NCI-H2081 (cell line): ENCODE data around the gene VPS8.
A peak's percentile ranks its signal among the peaks of the same experiment; 100 is the strongest.

ENCODE experiments used
- DNase-seq, 2 experiments: peaks; one replicate each; lab custom pipeline; 2025; lab: John Stamatoyannopoulos, UW

Gene VPS8, protein sequence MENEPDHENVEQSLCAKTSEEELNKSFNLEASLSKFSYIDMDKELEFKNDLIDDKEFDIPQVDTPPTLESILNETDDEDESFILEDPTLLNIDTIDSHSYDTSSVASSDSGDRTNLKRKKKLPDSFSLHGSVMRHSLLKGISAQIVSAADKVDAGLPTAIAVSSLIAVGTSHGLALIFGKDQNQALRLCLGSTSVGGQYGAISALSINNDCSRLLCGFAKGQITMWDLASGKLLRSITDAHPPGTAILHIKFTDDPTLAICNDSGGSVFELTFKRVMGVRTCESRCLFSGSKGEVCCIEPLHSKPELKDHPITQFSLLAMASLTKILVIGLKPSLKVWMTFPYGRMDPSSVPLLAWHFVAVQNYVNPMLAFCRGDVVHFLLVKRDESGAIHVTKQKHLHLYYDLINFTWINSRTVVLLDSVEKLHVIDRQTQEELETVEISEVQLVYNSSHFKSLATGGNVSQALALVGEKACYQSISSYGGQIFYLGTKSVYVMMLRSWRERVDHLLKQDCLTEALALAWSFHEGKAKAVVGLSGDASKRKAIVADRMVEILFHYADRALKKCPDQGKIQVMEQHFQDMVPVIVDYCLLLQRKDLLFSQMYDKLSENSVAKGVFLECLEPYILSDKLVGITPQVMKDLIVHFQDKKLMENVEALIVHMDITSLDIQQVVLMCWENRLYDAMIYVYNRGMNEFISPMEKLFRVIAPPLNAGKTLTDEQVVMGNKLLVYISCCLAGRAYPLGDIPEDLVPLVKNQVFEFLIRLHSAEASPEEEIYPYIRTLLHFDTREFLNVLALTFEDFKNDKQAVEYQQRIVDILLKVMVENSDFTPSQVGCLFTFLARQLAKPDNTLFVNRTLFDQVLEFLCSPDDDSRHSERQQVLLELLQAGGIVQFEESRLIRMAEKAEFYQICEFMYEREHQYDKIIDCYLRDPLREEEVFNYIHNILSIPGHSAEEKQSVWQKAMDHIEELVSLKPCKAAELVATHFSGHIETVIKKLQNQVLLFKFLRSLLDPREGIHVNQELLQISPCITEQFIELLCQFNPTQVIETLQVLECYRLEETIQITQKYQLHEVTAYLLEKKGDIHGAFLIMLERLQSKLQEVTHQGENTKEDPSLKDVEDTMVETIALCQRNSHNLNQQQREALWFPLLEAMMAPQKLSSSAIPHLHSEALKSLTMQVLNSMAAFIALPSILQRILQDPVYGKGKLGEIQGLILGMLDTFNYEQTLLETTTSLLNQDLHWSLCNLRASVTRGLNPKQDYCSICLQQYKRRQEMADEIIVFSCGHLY (N-terminal part only)

DNA sequence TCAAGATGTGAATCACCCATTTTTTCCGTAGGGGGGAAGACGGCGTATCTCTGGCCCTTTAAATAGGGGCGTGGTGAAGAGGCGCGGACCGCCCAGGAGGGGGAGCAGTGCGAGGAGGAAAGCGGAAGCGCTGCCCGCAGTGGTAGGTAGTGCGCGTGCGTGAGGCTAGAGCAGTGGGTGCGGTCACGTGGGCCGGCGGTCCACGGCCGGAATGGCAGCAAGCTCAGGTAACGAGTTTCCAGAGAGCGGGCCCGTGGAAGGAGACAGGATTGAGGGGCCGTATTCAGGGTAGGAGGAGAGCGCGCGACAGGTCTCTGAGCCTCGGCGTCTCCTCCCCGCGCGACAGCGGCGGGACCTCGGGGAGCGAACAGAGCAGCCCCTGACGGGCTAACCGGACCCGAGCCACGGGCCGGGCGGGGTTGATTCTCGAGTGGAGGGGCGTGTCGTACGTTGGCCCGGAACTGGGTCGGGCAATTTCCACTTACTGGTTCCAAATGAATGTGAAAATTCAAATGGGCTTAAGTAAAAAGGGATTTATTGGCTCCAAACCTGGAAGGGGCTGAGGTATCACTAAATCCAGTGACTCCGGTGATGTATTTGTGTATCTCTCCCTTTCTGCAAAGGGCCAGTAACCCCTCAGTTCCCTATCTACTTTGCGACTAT, at the start of gene VPS8:
VPS8 (plus strand) TSS at position 168 of the 663 bp plus-strand sequence. CDS start 12,467 bp downstream, outside the sequence.
- DNase-seq, result peak; percentile 98

DNA sequence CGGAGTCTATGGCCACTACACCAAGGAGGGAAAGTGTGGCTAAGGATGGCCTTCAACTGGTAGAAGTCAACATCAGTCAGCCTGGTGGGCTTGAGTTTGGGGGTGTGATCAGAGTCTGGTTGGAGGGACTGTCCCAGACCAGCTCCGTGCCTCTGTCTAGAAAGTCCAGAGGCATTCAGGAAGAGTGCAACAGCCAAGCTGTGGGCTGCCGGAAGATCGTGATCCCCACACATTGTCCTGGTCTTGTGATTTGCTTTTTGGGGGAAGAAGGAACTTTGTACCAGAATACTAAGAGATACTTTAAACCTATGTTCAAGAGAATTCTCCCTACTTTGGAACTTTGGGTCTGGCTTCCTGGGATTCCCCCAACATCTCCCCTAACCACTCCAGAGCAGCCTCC, 47.8 kb upstream of the VPS8 start:
- no peak for DNase-seq

DNA sequence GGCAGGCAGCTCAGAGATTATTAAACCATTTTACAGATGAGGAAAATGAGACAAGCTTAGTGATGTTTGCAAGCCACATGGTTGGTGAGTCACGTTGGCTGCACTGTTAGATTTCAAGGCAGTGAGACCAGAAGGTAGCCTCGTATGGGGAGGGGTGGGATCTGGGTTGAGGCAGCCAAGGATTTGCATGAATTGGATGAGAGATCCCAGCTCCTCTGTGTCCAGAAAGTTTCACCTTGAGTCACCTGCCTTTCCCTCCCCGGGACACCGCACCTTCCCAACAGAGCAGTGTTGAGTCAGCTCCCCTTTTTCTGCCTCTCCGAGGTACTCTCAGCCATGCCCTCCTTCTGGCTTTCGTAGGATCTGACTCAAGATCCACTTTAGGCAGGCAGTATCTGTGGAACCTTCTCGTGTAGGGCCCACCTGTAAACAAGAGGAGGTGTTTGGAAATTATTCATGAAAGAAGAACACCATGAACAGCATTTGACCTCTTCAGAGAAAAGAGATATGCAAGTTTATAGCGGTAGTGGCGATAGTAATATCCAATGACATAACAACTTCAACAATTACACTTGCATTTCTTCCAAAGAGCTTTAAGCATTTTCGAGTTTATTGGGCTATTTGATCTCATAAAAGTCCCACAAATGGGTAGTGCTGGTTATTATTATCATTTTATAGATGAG, 46.8 kb upstream of the VPS8 start:
- DNase-seq, result no peak

DNA sequence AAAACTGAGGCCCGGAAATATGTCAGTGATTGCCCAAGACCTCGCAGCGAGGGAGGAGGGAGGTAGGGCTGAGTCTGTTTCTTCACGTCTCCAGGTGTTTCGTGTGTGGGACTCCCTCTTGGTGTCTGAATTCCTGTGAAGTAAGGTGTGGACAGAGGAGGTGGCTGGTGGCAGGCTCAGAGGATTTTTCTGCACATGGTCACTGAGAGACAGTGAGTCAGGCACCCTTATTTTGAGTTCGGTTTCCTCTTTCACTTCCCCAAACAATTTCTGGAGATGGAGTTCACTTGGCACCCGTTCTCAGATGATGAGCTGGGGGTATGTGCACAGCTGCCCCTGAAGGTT, 46.3 kb upstream of the VPS8 start:
- DNase-seq, result no peak

DNA sequence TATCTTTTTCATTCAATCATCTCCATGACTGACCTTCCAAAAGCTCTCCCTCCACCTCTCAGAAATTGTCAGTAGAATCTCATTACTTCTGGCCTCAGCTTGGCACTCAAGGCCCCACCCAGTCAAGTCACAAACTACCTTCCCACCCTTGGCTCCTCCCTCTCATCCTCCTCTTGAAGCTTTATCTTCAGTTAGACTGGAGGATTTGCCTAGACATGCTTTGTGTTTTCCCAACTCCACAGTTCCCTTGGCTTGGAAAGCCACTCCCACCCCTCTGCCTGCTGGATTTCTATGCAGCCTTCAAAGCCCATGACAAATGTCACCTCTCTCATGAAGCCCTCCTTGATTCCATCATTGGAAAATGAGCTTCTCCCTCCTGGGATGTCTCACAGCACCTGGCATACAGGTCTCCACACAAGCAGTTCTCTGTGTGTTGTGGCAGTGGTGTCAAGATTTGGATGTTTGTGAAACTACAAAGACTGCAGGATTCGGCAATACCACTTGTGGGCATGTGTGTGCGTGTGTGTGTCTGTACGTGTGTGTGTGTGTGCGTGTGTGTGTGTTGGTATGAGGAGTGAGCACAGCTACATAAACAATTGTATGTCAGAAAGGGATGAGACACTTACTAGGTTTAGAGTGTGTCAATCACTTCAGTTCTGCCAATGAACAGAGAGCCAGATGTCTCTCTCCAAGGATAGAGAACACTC, 45.3 kb upstream of the VPS8 start:
- no peak for DNase-seq

DNA sequence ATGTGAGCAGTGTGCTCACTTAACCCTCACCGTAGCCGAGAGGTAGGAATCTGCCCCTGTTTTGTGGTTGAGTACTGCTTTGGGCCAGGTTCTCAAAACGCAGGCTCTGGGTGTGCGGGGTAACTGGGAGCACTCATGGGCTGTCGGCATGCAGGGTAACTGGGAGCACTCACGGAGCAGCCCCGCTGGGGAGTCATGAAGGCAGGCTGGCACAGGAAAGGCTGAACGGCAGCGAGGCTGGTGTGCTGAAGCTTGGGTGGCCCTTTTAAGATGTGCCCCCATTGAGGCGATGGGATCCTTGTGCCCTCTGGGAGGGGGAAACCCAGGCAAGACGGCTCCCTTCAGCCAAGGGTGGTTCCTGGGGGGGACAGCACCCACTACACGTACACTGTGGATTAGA, 44.6 kb upstream of the VPS8 start:
- DNase-seq, result no peak

DNA sequence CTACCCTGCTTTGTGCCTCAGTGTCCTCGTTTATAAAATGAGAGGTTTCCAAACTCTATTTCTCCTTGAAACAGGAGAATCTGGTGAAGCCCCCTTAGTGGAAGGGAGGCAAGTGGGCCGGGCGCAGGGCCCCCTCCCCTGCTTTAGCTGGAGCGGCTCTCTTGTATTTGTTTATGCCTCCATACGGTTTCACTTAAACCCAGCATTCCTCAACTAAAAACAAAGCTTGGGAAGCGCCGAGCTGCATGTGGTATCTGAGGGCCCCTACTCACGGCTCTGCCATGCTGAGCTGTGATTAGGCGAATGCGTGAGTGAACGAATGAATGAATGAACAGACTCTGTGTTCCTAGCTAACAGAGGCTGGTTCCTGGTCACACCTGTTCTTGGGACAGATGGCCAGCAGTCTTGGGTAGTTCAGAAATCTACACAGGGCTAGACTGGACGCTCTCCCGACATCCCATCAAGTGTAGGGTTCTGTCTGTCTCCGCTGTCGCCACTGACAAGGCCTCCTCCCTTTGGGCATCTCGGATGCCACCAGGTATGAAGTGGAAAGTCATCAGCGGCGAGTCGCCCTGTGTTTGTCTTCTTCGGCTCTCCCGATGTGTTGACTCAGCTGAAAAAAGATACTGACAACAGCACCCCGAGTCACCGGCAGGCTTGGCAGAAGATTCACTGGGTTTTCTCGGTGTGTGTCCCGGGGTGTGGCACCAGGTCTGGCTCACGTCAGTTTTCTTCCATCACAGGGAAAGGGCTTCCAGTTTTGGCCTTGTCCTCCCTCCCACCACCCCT, 42.4 kb upstream of the VPS8 start:
- DNase-seq, result no peak

DNA sequence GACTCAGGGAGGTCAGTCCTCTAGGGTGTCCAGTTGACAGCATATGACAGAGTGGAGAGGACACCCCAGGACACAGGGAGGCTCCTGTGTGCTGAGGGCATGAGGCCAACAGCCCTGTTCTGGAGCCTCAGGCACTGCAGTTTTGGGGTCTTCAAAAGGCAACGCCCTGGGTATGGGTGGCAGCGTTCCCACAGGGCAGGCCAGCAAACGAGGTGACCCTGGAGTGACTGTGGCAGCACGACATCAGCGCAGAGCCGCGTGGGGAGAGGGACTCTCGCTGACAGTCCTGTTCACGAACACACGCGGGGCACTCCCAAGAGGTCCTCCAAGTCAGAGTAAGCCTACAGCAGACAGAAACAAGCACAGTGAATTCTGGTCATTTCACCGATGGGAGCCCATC, 41.4 kb upstream of the VPS8 start:
- no peak for DNase-seq

DNA sequence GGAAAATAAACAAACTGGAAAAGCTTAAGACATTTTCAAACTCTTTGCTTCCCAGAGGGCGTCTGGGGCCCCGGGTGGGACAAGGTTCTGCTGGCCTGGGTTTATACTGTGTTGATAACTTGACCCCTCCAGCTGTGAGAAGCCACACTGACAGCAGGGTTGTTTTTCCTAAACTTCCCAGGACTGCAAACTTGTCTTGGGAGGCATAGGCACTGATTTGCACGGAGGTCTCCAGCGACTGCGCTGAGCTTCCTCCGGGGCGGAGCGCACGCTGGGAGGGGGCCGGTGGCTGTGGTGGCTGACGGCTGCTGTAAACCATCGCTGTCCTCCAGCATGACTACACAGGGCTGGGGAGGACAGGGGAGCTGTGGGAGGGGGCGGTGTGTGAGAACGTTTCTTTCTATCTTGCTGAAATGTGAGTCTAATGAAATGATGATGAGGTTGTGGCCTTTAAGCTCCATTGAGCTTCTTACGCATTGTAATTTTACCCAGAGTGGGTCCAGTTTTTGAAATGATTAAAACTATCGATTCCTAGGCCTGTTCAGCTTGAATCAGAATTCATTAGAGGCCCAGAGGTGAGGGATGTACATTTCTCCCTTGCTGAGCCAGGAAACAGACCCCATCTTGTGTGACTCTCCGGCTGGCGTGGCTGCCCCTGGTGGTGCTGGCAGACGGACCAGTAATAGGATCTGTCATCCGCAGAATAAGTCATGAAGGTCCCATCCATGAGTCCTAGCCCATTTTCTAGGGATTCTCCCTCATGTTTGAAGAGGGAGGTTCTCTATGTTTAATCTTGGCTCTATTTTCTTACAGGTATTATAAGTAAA, 40.5 kb upstream of the VPS8 start:
- DNase-seq, result no peak

DNA sequence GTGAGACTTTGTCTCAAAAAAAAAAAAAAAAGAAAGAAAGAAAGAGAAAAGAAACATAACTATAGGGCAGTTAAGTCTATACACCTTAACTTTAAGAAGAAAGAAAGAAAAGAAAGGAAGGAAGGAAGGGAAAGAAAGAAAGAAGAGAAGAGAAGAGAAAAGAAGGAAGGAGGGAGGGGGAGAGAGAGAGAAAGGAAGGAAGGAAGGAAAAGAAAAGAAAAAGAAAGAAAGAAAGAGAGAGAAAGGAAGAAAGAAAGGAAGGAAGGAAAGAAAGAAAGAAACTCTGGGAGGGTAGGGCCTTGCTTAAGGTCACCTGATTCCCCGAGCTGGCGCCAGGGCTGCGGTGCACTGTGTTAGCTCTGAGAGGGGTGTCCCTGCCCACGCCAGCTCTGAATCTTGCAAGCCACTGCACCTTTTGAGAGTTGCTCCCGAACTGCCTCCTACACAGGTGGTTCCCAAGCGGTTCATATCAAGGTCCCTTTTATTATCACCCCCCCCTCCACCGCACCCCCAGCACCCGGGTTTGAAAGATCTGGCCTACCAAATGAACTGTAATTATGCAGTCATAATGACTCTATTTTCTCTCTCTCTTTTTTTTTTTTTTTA, 39.2 kb upstream of the VPS8 start:
- DNase-seq, result no peak

DNA sequence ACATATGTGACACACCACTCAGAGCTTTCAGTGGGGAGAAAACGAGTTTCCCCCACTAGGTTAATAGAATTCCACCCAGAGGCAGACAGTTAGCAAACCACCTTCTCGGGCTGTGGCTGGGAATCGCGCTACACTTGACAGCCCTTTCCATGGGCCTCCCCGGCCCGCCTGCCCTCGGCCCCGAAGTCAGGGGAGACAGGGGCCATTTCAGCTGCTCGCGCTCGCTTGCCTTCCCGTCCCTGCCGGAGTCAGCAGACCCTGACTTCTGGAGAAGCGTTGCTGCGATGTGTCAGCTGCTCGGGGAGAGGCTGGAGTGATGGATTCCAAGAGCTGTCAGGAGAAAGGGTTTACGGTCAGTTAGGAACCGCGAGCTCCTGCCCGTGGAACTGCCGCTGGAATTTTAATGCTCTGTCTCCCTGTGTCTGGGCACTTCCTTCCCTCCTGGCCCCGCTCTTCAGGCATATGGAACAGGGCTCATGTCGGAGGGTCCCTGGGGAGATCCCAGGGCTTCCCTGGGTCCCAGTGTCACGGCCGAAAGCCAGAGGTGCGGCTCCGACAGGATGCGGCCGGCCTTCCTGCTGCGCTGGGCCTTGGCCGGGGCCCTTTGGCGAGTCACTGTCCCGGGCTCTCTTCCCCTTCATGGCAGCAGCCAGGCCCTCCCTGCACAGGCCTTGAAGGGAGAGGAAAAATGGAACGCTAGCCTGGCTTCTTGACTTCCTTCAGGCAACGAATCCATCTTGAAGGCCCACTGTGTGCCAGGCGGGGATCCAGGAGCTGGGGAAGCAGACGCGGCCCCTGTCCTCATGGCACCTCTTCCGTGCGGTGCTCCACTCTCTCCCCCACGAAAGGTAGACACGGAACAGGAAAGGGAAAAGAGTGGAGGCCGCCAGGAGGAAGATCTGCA, 38.4 kb upstream of the VPS8 start:
- no peak for DNase-seq

DNA sequence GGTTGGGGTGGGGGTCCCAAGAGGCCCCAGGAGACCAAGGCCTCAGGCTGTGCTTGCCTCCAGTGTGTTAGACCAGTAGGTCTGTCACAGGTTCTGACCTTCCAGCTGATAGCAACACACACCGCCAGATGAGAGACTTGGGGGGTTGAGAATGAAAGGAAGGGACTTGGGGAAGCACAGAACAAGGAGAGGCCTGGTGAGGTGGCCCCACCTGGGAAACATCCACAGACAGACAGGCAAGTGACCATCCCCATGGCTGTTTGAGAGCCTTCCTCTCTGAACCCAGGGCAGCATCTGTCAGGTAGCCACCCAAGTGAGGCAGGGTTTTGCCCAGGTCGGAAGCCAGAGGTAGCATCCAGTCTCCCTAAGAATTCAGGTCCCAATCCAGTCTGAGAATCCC, 35.0 kb upstream of the VPS8 start:
- no peak for DNase-seq

DNA sequence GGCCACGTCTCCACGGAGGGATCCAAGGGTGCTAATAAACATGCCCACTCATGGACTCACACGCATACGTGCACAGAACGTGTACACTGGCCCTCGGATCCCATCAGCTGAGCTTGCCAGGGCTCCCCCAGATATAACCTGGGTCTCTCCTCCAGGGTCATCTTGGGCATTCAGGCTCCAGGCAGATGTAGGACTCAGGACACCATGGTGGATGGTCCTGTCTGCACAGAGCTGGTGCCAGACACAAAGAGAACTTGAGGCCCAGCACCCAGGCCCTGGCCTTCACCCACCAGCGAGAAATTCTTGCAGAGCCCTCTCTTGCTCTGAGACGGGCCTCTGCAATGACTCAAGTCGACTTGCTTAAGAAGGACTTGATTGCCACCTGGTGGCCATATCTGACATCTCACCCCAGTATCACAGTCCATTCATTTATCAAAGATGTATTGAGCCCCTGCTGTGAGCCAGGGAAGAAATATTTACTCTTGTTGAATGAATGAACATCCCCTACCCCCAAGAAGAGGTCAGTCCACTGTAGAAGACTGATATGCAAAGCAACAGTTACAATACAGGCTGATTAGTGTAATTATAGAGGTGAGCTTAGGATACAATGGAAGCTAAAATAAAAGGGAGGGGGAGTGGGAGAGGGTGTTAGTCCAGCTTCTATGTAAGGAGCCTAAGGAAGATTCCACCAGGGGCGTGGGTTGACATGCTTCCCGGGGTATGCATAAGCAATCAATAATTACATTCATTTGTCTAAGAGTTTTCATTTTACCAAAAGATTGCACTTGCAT, 34.2 kb upstream of the VPS8 start:
- DNase-seq, result peak; percentile 93 to 94

DNA sequence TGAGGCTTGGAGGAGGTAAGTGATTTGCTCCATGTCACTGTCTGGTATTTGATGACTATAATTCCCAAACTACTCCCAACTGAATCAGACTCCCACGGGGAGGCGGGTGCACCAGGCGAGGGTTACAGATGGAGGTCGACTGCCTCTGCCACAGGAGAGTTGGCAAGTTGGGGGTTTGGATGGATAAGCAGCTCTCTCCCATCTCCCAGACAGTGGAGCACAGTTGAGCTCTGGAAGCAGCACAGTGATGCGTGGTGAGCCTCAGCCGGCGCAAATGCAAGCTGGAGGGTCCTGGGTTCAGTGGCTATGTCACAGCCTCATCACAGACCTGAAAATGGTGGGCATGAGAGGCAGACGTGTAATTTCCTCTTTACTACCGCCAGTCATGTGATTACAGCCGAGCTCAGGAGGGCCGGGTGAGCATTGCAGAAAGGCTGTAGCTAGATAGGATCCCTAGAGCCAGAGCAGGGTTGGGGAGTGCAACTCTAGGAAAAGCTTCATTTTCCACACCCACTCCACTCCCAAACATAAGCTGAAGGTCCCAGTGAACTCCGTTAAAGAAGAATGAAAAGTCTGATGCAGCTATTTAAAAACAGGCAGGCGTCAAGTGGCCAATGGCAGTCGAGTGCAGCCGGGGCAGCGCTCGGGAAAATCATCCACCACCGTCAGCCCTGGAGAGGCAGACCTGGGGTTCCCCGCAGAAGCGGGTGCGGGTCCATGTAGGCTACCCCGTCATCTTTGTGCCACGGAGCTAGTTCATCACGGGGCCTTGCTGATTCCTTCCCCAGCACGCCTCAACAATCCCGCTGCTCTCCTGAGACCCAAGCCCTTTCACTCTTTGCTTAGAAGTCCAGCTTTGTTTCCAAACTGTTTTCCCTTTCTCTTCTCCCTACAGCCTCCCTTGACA, 33.3 kb upstream of the VPS8 start:
- DNase-seq, result no peak

DNA sequence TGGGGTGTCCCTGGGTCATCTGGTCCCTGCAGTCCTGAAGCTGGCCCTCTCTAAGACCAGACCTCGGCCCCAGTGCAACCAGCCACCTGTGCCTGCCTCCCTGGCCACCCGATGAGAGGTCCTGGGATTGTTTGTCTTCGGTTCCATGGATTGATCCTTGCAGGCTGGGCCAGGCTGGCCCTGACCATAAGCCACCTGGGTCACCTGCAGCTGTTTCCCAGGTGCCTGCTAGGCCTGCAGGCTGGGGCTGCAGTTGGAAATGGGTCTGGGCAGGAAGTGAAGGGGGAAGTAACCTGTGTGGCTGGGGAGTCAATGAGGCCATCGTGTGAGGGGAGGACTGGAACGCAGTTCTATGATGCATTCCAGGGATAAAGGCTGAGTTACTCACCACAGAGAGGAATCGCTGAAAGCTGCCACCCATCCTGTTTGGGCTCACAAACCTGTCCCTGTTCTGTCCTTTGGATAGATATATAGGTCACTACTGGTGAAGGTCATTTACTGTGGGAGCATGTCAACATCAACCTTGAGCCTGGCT, 30.9 kb upstream of the VPS8 start:
- no peak for DNase-seq
